OCI-LY3 (cell line): ENCODE data around the gene ELMO2.

ENCODE experiments used
- H2AFZ ChIP-seq: fragments of 200-600, 300-600 bp; shearing (Covaris generic); 2 replicates; pipeline ENCODE4 v1.6.0; 2014; ENCODE audit warnings: antibody characterized with exemption, low read depth, low read length
- H3K27ac ChIP-seq: fragments of 200-600, 300-600 bp; sonication (generic); 2 replicates; pipeline ENCODE4 v1.5.1; 2014; ENCODE audit warnings: mild to moderate bottlenecking, low read length, moderate library complexity, mixed read lengths
- H3K27me3 ChIP-seq: fragments of 200-600, 300-600 bp; sonication (generic); 2 replicates; pipeline ENCODE4 v1.6.1; 2014; ENCODE audit warnings: low read depth, low read length, mixed read lengths
- H3K36me3 ChIP-seq: fragments of 200-600, 300-600 bp; sonication (generic); replicated peaks from 2 replicates; pipeline ENCODE3; 2014; ENCODE audit warnings: low read depth, low read length, mixed read lengths
- H3K4me1 ChIP-seq: fragments of 300-600, 200-600 bp; sonication (generic); 2 replicates; pipeline ENCODE4 v1.6.1; 2014; ENCODE audit warnings: low read length, mixed read lengths
- H3K4me2 ChIP-seq: fragments of 200-600, 300-600 bp; sonication (generic); 2 replicates; pipeline ENCODE4 v1.6.1; 2014; ENCODE audit warnings: low read length, mixed read lengths
- H3K4me3 ChIP-seq: fragments of 300-600, 200-600 bp; sonication (generic); 2 replicates; pipeline ENCODE4 v1.5.1; 2014; ENCODE audit warnings: antibody characterized with exemption, mild to moderate bottlenecking, low read length, moderate library complexity
- H3K79me2 ChIP-seq: fragments of 300-600, 200-600 bp; shearing (Covaris generic); 2 replicates; pipeline ENCODE4 v1.6.1; 2014; ENCODE audit warnings: mild to moderate bottlenecking, low read length, mixed read lengths
- H3K9ac ChIP-seq: fragments of 300-600, 200-600 bp; shearing (Covaris generic); 2 replicates; pipeline ENCODE4 v1.6.0; 2014; ENCODE audit warnings: mild to moderate bottlenecking, low read length, moderate library complexity
- H3K9me3 ChIP-seq: fragments of 200-600, 300-600 bp; shearing (Covaris generic); 2 replicates; pipeline ENCODE4 v1.6.1; 2014; ENCODE audit warnings: low read length, mixed read lengths; ENCODE audit not compliant: insufficient read depth
- H4K20me1 ChIP-seq: fragments of 200-600, 300-600 bp; sonication (generic); 2 replicates; pipeline ENCODE4 v1.6.1; 2016; ENCODE audit warnings: low read length, mixed read lengths; ENCODE audit not compliant: insufficient read depth
- CTCF ChIP-seq: fragments of 200-600, 300-600 bp; sonication (generic); IDR thresholded peaks from 2 replicates; pipeline ENCODE4 v1.5.1; 2014; ENCODE audit warnings: antibody characterized with exemption, low read length, low read depth
- EZH2phosphoT487 ChIP-seq: fragments of 200-600 bp; shearing (Covaris generic); IDR thresholded peaks from 2 replicates; pipeline ENCODE4 v1.6.1; 2018; ENCODE audit warnings: antibody characterized with exemption, mixed run types, low read depth

ELMO2 gene

GRCh38 chr20:46344488-46345162 lies 61.8 kb downstream of the ELMO2 start:
- Histone ChIP-seq H4K20me1 (no peaks in the 10 kb centered on the region), H3K27ac (no peak overlapping the region), H3K79me2 (no peaks in the 10 kb centered on the region), H3K9ac (no peak overlapping the region), H3K4me2 (no peak overlapping the region), H3K27me3 (peaks cover 31% of the 10 kb centered on the region), H3K9me3 (no peaks in the 10 kb centered on the region), H2AFZ (no peak overlapping the region), H3K36me3 (no peaks in the 10 kb centered on the region), H3K4me1 (peaks cover 6% of the 10 kb centered on the region; the same call in 1 of the 2 replicates), H3K4me3 (no peak overlapping the region)
- no peak for TF ChIP-seq CTCF
- no peak for TF ChIP-seq EZH2phosphoT487

- Histone ChIP-seq H3K9ac (no peak overlapping the region), H4K20me1 (no peaks in the 10 kb centered on the region), H2AFZ (no peak overlapping the region), H3K9me3 (no peaks in the 10 kb centered on the region), H3K79me2 (no peaks in the 10 kb centered on the region), H3K36me3 (no peaks in the 10 kb centered on the region), H3K4me3 (no peak overlapping the region), H3K27me3 (peaks cover 37% of the 10 kb centered on the region), H3K4me2 (no peak overlapping the region), H3K27ac (no peak overlapping the region), H3K4me1 (no peaks in the 10 kb centered on the region)
- no peak for TF ChIP-seq CTCF
- no peak for TF ChIP-seq EZH2phosphoT487
These were observed 62.4 kb downstream of the ELMO2 start for GRCh38 chr20:46343975-46344357.

- Histone ChIP-seq H4K20me1 (no peaks in the 10 kb centered on the region), H3K4me3 (no peak overlapping the region), H3K79me2 (no peaks in the 10 kb centered on the region), H2AFZ (no peak overlapping the region), H3K4me2 (no peak overlapping the region), H3K27me3 (peaks cover 42% of the 10 kb centered on the region), H3K4me1 (no peaks in the 10 kb centered on the region), H3K9ac (no peak overlapping the region), H3K9me3 (no peaks in the 10 kb centered on the region), H3K36me3 (no peaks in the 10 kb centered on the region), H3K27ac (no peak overlapping the region)
- no peak for TF ChIP-seq CTCF
- TF ChIP-seq EZH2phosphoT487 = no peak
These were observed 63.0 kb downstream of the ELMO2 start for GRCh38 chr20:46343348-46343974.

- no peaks in the 10 kb centered on the region for H3K79me2 ChIP-seq
- H3K9ac ChIP-seq = no peak overlapping the region
- no peak overlapping the region for H3K4me3 ChIP-seq
- TF ChIP-seq EZH2phosphoT487 = no peak
- H3K4me2 ChIP-seq = no peak overlapping the region
- no peaks in the 10 kb centered on the region for H4K20me1 ChIP-seq
- no peaks in the 10 kb centered on the region for H3K36me3 ChIP-seq
- H3K27me3 ChIP-seq = peaks cover 49% of the 10 kb centered on the region
- no peak overlapping the region for H3K27ac ChIP-seq
- H3K9me3 ChIP-seq = no peaks in the 10 kb centered on the region
- H3K4me1 ChIP-seq = no peaks in the 10 kb centered on the region
- H2AFZ ChIP-seq = no peak overlapping the region
These were observed 63.7 kb downstream of the ELMO2 start for GRCh38 chr20:46342451-46343347.
